NK-92 treated with Interleukin-12 subunit alpha and Interleukin-12 subunit beta, amount 100 ng/mL, for 24 hours (cell line): Measurements from ENCODE around the gene IDH1.
A peak's percentile ranks its signal among the peaks of the same experiment; 100 is the strongest.
"Not testable (repeated sequence)": the region's sequence is repeated elsewhere in the genome, so short reads cannot be mapped to it uniquely, and the experiment has no call there.

Experiments
- DNase-seq: peaks from one replicate; lab custom pipeline; 2025; lab: John Stamatoyannopoulos, UW

The IDH1 gene

DNA sequence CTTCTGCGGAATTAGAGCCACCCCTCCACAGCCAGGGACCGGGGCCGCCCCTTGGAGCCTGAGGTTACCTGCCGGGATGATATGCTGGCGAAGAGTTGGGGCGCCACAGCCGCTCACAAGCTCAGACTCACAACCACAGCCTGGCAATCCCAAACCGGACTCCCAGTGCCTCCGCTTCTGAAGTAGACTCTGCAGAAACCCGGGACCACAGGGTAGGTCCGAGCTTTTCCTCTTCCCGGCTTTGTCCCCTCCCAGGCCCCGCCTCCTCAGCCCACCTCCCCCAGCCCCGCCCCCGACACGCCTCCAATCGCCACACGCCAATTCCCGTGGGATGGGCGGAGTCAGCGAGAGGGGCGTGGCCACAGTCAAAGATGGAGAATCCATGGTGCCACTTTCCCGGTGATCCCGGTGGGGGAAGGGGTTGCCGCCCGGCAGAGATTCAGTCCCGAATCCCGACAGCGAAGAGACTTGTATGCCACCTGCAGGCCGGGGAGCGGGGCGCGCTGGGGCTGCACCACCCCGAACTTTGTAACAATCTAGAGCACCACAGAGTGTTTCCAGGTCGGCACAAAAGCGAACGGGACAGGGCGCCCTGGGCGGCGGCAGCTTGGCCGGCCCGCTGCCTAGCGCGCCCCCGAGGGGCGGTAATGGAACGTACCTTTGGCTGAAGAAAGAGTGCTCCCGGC is at the start of gene IDH1:
Gene IDH1 (minus strand): TSS at position 201 of the 686 bp plus-strand sequence. CDS start 3,520 bp downstream, outside the sequence.
- DNase-seq = peak; percentile 83

DNA sequence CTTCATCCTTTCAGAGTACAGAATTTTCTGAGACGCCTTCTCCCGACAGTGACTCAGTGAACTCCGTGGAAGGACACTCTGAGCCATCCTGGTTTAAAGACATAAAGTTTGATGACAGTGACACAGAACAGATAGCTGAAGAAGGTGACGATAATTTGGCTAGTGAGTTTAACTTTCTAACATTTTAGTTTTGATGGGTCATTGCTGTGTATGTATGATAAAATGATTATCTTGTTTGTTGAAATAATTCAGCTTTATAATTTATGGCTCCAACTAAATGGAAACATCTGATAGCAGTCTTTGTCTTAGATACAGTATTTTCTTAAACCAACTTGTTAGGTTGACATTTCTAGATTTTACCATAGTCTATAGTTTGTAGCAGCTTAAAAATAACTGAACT is 49.3 kb upstream of the IDH1 start:
- no peak for DNase-seq

DNA sequence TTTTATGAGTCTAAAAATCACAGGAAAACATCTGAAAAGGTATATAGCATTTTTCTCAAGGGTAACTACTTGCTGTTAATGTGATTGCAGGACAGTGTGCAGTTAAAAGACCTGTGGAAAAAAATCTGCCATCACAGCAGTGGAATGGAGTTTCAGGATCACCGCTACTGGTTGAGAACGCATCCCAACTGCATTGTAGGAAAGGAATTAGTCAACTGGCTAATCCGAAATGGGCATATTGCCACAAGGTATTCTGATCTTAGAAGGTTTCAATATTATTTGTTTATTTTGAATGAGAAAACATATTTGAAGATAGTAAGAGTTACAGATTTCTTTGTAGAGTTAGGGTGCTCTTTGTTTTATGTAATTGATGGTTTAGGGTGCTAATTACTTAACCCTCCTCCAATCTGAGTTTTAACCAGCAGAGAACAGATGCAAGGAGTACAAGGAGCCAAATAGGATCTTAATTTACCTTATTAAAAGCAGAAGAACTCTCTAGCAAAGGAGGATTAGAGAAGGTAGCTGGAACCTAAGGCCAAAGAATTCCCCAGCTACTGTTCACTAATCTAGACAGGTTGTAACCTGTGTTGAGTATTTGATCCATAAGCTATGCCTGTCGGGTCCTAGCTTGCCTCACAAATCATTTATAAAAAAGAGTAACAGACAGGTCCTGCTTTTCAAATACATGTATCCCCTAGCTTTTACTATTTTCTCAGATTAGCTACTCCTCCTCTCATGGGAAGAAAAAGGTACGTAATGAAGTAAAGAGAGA is 46.2 kb upstream of the IDH1 start:
- no peak for DNase-seq

DNA sequence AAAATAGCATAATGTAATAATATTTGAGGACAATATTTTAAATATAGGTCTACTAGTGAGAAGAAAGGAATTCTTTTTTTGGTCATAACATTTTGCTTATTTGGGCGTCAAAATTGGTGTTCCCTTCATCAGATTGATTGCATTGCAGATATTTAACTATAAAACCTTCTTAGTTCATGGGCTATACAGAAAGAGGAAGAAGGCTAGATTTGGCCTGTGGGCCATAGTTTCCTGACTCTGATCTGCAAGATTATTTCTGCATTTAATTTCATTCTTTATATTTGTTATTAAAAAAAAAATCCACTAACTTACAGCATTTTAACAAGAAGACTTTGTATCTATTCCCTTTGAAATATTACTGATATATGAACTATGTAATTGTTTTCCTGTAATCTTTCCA is 43.1 kb upstream of the IDH1 start:
- no peak for DNase-seq

DNA sequence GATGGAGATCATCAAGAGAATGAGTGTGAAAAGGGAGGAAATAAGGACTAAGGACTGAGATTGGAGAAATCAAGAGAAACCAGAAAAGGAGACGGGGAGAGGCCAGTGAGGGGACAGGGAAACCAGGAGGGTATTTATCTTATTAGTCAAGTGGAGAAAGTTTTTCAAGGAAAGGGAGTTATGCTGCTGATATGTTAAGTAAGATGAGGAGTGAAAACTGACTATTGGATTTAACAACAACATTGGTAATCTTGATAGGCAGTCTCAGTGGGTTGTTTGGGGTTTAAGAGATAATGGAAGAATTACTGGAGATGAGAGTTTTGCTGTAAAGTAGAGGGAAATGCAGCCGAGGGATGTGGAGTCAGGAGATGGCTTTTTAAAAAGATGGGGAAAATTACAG is 41.7 kb upstream of the IDH1 start:
- DNase-seq = no peak

DNA sequence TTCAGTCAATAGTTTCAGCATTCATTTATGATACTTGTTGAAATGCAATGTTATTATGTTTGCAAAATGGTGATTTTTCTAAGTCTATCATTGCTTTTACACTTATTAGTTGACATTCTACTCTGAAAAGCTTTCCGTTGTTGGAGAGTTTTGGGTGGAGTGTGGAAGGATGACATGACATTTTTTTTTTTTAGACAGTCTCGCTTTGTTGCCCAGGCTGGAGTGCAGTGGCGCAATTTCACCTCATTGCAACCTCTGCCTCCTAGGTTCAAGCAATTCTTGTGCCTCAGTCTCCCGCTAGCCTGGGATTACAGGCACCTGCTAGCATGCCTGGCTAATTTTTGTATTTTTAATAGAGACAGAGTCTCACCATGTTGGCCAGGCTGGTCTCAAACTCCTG is 41.0 kb upstream of the IDH1 start:
- no peak for DNase-seq

DNA sequence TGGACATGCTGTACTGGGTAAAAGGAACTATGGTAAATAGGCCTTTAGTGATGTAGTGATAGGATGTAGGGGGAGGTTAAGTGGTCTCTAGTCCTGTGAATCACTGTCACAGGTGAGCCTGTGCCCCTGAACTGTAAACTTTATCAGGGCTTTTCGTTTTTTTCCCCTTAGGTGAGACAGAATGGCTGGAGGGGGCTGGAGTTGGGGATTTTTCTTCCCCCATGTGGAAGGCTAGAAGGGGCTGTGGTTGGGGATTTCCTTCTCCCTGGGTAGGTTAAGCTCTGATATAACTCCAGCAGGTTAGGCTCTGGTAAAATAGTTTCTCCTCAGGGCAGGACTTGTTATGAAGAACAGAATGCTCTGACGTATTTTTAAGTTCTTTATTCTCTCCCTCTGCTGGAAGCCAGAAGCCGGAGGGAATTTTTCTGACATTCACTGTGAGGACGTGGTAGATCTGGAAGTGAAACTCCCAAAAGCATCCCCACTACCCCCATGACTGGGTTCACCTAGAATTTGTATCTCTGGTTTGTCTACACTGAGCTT is 39.7 kb upstream of the IDH1 start:
- no peak for DNase-seq

DNA sequence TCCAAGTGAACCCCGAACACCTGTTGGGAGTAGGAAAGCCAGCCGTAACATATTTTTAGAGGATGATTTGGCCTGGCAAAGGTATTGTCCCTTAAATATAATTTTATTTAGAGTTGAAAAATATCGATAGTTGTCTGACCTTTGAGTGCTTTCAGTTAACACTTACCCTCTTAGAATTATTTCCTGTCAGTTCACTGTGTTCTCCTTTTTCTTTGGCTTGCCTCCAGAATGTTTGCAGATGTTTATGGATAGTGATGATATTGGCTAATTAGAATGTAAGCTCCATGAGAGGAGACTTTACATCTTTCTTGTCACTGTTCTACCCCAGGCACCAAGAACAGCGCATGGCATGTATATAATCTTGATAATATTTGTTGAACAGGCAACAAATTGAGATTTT is 31.0 kb upstream of the IDH1 start:
- DNase-seq = no peak

DNA sequence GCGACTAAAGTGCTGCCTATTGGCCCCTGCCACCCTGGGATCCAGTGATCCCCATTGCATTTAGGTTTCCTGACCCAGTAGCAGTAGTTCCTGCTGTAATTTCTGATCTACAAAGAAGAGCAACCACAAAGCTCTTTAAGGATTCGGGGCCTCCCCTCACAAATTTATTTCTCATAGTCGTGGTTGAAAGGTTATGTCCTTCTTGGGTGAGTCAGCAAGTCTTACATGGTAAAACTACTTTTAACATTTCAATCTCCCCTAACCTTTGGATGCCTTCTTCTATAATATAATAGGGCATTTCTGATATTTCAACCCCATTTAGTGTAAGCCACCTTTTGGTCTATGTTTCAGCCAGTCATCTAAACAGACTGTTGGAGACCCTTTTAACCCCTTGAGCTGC is 26.1 kb upstream of the IDH1 start:
- DNase-seq = no peak

DNA sequence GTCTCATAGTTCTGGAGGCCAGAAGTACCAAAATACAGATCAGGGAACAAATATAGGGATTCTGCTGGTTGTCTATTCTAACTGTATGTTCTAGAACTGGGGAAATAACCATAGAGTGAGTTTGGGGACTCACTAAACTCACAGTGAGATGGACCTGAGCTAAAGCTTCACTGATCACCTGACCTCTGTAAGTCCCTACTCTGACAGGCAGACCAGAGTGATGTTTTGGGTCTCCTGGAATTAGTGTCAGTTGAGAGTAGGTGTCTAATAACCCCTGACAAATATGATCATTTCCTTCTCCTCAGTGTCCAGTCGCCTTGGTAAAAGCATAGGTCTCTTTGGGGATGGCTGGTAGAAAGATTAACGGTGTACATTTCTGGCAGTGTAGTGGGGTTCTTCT is 25.4 kb upstream of the IDH1 start:
- no peak for DNase-seq

DNA sequence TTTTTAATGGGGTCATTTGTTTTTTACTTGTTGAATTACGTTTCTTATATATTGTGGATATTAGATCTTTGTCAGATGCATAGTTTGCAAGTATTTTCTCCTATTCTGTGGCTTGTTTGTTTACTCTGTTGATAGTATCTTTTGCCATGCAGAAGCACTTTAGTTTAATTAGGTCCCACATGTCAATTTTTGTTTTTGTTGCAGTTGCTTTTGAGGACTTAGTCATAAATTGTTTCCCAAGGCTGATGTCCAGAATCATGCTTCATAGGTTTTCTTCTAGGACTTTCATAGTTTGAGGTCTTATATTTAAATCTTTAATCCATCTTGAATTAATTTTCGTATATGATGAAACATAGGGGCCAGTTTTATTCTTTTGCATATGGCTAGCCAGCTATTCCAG is 24.4 kb upstream of the IDH1 start:
- DNase-seq = no peak

DNA sequence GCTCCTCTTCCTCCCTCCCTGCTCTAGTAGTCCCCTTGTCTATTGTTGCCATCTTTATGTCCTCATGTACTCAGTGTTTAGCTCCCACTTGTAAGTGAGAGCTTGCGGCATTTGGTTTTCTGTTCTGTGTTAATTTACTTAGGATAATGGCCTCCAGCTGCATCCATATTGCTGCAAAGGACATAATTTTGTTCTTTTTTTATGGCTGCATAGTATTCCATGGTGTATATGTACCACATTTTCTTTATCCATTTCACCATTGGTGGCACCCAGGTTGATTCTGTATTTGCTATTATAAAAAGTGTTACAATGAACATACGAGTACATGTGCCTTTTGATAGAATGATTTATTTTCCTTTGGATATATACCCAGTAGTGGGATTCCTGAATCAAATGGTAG is 23.7 kb upstream of the IDH1 start:
- DNase-seq = no peak

DNA sequence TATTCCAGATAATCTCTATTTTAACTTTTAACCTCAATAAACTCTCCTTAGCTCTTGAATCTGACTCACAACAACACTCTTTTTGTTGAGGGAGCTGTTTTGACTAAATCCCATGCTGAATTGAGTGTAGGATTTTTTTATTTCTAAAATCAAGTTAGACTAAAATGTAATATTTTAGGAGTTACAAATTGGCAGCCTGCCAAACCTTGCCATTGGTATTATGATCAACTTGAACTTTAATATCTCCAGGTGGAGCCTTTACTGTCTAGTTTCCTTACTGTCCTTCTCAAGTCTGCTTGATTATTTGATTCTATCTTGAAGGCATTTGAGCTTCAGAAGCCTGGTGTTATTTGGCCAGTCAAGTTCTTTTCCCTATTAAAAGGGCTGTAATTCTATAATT is 19.9 kb upstream of the IDH1 start:
- no peak for DNase-seq

DNA sequence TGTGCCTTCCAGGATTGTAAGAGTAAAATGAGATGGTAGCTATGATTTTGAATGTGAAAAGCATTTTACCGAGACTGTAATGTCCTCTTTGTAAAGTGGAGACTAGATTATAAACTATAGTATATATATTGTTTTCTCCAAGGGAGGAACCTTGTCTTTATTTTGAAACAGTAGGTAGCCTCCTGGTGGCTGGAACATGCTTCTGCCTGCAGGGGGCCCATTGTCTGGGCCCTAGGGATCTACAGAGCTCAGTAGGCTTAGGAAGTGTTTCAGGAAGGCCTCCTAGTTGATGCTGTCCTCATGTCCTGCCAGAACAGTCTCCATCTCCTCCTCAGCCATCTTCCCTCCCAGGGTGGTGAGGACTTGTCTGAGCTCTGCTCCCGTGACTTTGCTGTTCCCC is 14.2 kb upstream of the IDH1 start:
- DNase-seq = no peak

DNA sequence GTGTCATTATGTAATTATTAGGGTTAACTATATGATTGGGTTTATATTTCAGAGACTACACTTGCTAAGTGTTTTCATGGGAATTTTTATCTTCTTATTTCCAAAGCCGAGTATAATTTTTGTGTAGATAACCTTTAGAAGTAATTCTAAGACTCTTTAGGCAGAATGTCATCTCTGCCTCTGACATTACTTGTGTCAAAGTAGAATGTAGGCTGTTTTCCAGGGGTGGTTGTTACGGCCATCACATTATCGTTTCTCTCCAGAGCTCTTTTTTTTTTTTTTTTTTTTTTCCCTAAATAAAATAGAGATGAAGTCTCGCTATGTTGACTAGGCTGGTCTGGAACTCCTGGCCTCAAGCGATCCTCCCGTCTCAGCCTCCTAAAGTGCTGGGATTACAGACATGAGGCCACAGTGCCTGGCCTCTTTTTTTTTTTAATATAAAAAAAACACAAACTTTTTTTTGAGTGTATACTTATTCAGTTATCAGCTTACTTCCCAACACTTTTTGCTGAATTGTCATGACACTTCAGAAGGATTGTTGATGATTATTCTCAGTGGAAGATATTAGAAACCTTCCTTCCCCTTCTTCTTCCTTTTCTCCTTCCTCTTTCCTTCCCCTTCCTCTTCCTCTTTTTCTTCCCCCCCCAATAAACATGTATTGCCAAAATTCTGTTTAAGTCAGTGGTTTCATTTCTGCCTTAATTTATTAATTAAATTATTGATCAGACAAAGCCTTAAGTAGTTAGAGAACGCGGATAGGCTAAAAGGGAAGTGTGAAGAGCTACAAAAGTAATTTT is 13.5 kb upstream of the IDH1 start:
- DNase-seq = no peak

DNA sequence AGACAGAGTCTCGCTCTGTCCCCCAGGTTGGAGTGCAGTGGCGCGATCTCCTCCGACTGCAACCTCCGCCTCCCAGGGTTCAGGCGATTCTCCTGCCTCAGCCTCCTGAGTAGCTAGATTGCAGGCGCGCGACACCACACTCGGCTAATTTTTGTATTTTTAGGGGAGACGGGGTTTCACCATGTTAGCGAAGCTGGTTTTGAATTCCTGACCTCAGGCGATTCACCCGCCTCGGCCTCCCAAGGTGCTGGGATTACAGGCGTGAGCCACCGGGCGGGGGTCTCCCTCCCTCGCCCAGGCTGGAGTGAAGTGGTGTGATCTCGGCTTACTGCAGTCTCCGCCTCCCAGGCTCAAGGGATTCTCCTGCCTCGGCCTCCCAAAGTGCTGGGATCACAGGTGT is 12.7 kb upstream of the IDH1 start:
- not testable (repeated sequence) for DNase-seq

DNA sequence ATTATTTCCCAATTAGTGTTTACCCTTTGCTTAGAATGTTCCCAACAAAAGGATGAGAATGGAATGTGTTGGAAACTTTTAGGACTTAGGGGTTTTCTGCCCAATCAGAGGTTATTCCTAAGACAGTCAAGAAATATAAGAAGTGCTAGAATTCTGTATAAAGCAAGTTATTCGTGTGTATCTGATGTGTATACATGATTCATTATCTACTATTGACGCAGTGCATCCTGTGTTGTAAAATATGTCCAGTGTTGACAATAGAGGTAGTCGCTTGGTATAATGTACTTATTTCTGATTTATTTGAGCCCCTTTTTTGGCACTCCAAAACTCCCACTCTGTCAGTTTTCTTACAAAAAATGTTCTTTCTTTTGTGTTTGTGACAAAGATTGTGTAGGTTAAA is 12.1 kb upstream of the IDH1 start:
- no peak for DNase-seq

DNA sequence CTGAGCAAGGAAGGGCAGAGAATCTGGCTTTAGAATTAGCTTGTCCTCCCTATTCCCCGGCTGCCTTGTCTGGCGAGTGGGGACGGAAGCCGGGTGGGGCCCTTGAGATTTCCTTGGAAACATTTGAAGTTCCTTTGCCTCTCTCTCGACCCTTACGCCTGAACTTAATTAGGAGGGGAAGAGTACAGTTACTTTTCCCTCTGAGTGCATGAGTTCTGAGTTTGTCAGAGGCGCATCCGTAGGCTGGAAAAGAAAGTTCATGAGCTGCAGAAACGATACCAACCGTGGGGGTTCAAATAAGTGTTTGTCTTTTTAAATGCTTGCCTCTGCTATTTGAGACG is 11.7 kb upstream of the IDH1 start:
- DNase-seq = no peak

DNA sequence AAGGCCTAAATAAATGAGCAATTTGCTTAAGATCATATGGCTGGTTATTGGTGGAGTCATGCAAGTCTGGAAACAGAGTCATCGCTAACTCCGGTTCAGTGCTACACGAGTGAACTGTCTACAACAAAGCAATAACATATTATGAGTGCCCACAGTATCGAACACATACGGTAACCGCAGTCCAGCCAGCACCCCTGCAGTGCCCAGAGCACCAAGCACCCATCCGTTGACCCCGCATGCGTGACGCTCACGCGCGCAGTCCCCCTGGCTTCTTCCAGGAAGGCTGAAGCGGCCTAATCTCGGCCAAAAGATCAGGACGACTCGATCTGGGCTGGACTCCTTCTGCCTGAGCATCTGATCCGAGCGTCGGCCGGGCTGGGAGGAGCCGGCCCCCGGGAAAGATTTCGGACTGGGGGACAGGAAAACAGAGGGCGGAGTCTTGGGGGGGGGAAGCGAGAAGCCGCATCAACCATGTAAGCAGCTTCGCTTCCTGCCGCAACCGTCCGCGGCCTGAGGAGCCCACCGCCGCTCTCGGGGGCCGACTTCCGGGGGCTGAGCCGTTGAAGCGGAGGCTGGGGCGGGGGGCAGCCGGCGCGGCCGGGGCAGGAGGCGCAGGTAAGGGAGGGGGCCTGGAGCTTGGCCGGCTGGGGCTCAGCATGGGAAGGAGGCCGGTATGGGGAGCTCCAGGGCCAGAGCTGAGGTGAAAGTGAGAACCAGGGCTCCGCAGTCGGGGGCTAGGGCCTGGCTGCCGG is 11.1 kb upstream of the IDH1 start, which contains the start of gene PIKFYVE:
Gene PIKFYVE (plus strand): TSS at position 455 of the 752 bp plus-strand sequence. CDS start 5,265 bp downstream, outside the sequence.
- DNase-seq = peak; percentile 95

DNA sequence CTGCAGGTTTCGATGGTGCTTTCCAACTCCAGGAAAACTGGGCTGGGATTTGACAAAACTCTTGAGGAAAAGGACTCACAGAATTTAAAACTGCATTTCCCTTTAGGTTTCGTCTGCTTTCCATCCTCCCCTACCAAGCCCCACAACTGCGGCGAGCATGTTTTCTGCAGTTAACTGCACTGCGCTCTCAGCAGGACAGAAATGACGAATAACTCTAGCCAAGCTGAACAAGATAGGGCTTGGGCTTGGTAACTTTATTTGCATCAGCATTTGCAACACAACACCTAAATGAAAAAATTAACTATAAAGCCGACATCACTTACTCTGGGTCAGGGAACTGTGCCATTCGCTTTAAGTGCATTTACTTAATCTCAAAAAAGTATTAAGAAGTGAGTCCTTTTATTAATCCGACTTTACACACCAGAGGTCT is 10.5 kb upstream of the IDH1 start:
- no peak for DNase-seq

DNA sequence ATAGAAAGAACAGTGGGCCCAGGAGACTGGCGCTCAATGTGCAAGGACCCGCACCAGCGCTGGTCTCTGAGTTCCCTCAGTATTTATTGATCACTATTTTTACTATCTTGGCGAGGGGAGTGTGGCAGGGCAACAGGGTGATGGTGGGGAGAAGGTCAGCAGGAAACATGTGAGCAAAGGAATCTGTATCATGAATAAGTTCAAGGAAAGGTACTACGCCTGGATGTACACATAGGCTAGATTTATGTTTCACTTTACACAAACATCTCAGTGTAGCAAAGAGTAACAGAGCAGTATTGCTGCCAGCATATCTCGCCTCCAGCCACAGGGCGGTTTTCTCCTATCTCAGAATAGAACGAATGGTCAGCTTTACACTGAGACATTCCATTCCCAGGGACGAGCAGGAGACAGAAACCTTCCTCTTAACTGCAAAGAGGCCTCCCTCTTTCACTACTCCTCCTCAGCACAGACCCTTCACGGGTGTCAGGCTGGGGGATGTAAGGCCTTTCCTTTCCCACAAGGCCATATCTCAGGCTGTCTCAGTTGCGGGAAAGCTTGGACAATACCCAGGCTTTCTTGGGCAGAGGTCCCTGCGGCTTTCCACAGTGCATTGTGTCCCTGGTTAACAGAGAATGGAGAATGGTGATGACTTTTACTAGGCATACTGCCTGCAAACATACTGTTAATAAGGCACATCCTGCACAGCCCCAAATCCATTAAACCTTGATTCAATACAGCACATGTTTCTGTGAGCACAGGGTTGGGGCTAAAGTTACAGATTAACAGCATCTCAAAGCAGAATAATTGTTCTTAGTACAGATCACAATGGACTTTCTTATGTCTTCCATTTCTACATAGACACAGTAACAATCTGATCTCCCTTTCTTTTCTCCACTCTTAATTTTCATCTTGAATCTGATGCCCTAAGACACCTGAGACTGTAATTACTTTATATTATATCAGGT is 2.3 kb upstream of the IDH1 start:
- DNase-seq = not testable (repeated sequence)
